ENCODE data around the gene VRTN.
"Not testable (repeated sequence)": the region's sequence is repeated elsewhere in the genome, so short reads cannot be mapped to it uniquely, and the experiment has no call there.

VRTN gene

DNA sequence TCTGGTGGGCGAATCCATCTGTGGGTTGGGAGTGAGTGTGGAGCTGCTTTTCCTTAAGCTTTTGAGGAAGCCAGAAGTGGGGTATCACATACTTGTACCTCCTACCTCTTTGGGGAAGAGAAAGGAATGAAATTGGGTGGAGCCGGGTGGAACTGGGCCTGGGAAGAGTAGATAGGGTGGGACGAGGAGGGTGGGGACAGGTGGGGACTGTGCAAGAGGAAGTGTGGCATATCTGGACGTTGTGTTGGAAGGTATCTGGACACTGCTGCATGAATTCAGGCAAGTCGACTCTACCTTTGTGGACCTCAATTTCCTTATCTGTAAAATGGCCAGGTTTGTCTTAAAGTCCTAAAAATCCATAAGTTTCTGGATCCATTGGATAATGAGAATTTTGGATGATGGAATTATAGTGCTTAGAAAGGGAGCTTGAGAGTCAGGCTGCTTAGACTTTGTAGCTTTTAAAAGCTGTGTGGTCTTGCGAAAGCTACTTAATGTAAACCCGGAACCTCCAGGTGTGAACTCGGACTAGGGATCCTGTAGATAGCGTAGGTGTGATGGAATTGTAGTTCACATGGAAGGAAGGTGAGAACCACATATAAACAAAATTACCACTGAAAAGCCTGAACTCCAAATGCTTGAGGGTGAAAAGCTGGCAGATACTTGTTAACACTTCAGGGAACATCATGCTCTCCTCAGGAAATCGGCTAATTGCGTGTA lies 2.1 kb downstream of the VRTN start:
- no peak for DNase-seq

- DNase-seq, result no peak
Measured at GRCh38 chr14:74350928-74351323, 2.7 kb downstream of the VRTN start.

DNA sequence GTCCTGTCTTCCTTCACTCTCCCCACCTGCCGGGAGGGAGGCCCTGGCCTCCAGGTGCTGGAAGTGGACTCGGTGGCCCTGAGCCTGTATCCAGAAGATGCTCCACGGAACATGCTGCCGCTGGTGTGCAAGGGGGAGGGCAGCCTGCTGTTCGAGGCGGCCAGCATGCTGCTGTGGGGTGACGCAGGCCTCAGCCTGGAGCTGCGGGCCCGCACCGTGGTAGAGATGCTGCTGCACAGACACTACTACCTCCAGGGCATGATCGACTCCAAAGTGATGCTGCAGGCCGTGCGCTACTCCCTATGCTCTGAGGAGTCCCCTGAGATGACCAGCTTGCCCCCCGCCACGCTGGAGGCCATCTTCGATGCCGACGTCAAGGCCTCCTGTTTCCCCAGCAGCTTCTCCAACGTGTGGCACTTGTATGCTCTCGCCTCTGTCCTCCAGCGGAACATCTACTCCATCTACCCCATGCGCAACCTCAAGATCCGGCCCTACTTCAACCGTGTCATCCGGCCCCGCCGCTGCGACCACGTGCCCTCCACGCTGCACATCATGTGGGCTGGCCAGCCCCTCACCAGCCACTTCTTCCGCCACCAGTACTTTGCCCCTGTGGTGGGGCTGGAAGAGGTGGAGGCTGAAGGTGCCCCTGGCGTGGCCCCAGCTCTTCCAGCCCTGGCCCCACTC lies 8.8 kb downstream of the VRTN start:
- no peak for DNase-seq

GRCh38 chr14:74357585-74357984 lies 9.3 kb downstream of the VRTN start:
- no peak for DNase-seq

- no peak for DNase-seq
Measured at GRCh38 chr14:74358176-74358829, 10.0 kb downstream of the VRTN start.

DNA sequence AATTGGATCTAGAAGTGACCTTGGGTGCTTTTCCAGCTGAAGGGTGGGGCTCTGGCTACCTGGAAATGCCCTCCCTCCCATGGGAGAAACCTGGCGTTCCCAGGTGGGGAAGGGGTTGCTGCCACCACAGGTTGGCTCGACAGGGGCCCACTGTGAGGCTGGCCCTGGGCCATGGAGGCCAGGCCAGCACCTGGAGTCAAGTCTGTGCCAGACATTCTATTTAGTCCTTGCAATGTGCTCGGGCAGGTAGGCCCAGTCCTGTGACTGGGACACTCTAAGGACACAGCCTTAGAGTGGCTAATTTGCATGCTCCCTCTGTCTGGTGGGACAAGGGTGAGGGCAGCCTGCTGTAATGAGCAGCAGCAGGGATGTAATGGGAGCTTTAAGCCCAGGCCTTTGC lies 11.9 kb downstream of the VRTN start:
- no peak for DNase-seq

DNA sequence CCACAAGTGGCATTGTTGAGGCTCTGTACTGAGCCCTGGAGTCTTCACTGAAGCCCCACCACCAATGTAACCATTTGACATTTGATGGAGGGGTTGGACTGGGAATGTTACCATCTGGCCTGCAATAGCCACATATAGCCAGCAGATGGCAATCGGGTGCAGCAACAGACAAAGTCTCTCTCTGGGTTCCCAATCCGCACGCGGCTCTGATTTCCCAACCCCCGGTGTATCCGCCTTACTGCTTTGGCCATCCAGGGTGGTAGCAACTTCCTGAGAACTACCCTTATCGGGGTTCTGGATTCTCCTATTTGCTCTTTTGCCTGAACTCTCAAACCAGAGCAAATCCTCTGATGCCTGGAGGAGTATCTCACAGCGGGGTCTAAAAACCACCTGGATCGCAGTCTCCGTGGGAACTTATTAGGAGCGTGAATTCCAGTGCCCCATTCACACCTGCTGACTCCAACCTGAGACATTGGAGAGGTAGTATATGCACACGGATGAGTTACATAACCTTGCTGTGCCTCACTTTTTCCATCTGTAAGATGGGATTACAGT lies 14.2 kb downstream of the VRTN start:
- DNase-seq, result no peak

- no peak for DNase-seq
Measured at GRCh38 chr14:74364271-74364880, 16.1 kb downstream of the VRTN start.

DNA sequence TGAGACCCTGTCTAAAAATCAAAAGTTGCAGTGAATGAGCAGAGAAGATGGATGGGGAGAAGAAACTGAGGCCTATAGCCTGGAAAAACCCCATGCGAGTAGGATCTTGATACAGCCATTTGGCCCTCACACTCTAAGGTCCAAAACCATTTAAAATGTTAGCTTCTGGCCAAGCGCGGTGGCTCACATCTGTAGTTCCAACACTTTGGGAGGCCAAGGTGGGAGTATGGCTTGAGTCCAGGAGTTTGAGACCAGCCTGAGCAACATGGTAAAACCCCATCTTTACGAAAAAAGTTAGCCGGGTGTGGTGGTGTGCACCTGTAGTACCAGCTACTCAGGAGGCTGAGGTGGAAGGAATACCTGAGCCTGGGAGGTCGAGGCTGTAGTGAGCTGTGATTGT lies 19.8 kb downstream of the VRTN start:
- no peak for DNase-seq

GRCh38 chr14:74368441-74368840 lies 20.2 kb downstream of the VRTN start:
- no peak for DNase-seq

DNA sequence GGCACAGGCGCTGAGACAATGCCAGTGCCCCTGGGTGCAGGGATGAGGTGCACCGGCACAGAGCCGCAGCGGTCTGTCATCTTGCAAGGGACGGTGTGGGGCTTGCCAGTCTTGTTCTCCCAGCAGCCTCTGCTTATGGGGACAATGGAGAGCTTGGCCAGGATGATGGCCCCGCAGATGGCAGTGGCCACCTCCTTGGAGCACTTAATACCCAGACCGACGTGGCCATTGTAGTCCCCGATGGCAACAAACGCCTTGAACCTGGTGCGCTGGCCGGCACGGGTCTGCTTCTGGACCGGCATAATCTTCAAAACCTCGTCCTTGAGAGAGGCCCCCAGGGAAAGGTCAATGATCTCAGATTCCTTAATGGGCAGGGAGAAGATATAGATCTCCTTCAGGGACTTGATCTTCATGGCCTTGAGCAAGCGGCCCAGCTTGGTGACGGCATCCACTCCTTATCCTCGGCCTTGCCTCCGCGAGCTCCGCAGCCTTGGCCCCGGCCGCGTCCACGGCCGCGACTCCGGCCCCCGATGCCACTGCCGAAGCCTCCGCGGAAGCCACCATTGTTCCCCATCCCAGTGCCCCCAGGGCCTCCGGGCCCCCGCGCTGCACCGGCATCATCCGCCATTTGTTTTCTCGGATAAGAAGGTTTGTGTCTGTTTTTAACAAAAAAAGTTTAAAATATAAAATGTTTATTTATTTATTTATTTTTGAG lies 29.9 kb downstream of the VRTN start:
- DNase-seq, result no peak

DNA sequence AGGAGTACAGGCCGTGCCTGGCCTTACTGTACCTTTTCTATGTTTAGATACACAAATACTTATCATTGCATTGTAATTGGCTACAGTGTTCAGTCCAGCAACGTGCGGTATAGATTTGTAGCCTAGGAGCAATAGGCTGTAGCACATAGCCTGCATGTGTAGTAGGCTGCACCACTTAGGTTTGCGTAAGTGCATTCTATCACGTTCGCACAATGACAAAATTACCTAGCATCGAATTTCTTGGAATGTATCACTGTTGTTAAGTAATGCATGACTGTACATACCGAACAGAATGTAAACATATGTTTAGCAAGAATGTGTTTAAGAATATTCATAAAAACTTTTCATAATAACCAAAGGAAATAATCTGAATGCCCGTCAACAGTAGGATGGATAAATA lies 31.9 kb downstream of the VRTN start:
- DNase-seq, result no peak

DNA sequence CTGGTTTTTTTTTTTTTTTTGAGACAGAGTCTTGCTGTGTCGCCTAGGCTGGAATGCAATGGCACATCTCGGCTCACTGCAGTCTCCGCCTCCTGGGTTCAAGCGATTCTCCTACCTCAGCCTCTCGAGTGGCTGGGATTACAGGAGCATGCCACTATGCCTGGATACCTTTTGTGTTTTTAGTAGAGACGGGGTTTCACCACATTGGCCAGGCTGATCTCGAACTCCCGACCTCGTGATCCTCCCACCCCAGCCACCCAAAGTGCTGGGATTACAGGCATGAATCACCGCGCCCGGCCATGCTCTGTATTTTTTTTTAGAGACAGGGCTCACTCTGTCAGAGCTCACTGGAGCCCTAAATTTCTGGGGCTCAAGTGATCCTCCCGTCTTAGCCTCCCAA lies 32.6 kb downstream of the VRTN start:
- DNase-seq, result no peak

- DNase-seq, result not testable (repeated sequence)
Measured at GRCh38 chr14:74381571-74381970, 33.3 kb downstream of the VRTN start.

DNA sequence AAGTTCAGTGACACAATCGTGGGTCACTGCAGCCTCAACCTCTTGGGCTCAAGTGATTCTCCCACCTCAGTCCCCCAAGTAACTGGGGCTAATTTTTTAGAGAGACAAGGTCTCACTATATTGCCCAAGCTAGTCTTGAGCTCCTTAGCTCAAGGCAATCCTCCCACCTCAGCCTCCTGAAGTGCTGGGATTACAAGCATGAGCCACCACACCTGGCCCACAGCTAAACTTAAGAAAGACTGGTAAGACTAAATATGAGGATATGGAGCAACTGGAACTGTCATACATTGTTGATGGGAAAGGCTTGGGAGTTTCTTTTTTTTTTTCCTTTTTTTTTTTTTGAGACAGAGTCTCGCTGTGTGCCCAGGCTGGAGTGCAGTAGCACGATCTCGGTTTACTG lies 34.0 kb downstream of the VRTN start:
- no peak for DNase-seq

GRCh38 chr14:74389980-74390379 lies 41.7 kb downstream of the VRTN start:
- no peak for DNase-seq

DNA sequence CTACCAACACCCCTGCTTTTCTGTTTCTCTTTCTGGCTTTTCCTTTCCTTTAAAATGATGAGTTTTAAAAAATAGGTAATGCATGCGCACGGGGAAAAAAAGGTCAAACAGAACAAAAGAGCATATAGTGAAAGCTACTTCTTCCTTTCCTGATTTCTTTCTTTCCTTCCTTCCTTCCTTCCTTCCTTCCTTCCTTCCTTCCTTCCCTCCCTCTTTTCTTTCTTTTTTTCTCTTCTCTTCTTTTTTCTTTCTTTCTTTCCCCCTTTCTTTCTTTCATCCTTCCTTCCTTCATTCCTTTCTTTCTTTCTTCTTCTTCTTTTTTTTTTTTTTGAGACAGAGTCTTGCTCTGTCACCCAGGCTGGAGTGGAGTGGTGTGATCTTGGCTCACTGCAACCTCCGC lies 42.2 kb downstream of the VRTN start:
- not testable (repeated sequence) for DNase-seq

GRCh38 chr14:74391479-74391878 lies 43.2 kb downstream of the VRTN start:
- DNase-seq, result no peak

- no peak for DNase-seq
Measured at GRCh38 chr14:74392616-74393570, 44.6 kb downstream of the VRTN start.

DNA sequence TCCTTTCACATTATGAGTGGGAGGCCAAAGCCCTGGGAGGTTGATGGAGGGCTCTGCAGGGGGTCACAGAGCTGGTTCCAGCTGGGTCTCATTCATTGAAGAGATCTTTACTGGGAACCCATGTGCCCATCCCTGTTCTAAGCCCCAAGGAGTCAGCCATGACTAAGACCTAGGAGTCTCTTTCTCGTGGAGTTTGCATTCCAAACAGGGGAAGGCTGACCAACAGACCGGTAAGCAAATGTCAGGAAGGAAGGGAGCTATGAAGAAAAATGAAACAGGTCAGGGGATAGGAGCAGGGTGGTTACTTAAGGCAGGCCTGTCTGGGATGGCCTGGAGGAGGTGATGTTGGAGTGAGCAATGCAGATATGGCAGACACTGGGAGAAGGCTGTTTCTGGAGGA lies 46.3 kb downstream of the VRTN start:
- no peak for DNase-seq

GRCh38 chr14:74395094-74395493 lies 46.8 kb downstream of the VRTN start:
- DNase-seq, result no peak

Data from cerebellar nuclear complex (tissue), 1 donor.